NCI-H146 (cell line): ENCODE results near the gene CSF3.
"Not testable (repeated sequence)": the region's sequence is repeated elsewhere in the genome, so short reads cannot be mapped to it uniquely, and the experiment has no call there.

Source experiments
- DNase-seq: peaks from one replicate; lab custom pipeline; 2025; lab: John Stamatoyannopoulos, UW

Gene CSF3

DNA sequence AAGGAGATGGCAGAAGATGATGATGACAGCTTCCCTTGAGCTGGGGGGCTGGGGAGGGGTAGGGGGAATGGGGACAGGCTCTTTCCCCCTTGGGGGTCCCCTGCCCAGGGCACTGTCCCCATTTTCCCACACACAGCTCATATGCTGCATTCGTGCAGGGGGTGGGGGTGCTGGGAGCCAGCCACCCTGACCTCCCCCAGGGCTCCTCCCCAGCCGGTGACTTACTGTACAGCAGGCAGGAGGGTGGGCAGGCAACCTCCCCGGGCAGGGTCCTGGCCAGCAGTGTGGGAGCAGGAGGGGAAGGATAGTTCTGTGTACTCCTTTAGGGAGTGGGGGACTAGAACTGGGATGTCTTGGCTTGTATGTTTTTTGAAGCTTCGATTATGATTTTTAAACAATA, 17.7 kb upstream of the CSF3 start:
- DNase-seq, result no peak

DNA sequence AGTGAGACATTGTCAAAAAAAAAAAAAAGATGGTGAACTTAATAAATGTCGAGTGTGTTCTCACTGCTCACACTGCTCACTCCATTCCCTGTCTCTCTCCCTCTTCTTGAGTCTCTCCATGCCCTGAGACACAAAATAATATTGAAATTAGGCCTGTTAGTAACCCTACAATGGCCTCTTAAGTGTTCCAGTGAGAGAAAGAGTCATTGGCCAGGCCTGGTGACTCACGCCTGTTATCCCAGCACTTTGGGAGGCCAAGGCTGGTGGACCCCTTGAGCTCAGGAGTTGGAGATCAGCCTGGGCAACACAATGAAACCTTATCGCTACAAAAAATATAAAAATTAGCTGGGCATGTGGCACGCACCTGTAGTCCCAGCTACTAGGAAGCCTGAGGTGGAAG, 16.2 kb upstream of the CSF3 start:
- no peak for DNase-seq

DNA sequence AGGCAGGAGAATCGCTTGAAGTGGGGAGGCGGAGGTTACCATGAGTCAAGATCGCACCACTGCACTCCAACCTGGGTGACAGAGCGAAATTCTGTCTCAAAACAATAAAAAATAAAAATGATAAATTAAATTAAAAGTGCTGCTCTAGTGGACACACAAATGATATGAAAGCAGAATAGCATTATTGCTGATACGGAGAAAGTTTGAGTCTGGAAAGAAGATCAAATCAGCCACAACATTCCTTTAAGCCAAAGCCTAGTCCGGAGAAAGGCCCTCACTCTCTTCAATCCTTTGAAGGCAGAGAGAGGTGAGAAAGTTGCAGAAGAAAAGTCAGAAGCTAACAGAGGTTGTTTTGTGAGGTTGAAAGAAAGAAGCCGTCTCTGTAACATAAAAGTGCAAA, 15.1 kb upstream of the CSF3 start:
- DNase-seq, result no peak

DNA sequence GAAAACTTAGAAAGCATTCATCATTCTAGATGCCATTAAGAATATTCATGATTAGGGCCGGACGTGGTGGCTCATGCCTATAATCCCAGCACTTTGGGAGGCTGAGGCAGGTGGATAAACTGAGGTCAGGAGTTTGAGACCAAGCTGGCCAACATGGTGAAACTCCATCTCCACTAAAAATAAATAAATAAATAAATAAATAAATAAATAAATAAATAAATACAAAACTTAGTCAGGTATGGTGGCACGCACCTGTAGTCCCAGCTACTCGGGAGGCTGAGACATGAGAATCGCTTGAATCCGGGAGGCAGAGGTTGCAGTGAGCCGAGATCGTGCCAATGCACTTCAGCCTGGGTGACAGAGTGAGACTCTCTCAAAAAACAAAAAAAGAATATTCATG, 13.9 kb upstream of the CSF3 start:
- DNase-seq, result not testable (repeated sequence)

DNA sequence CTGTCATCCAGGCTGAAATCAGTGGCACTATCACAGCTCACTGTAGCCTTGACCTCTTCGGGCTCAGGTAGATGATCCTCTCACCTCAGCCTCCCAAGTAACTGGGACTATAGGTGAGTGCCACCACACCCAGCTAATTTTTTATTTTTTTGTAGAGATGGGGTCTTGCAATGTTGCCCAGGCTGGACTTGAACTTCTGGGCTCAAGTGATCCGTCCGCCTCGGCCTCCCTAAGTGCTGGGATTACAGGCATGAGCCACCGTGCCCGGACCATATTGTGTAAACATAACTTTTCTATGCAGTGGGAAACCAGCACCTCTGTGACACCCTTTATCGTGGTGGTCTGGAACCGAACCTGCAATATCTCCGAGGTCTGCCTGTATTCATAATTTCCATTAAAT, 11.2 kb upstream of the CSF3 start:
- no peak for DNase-seq

DNA sequence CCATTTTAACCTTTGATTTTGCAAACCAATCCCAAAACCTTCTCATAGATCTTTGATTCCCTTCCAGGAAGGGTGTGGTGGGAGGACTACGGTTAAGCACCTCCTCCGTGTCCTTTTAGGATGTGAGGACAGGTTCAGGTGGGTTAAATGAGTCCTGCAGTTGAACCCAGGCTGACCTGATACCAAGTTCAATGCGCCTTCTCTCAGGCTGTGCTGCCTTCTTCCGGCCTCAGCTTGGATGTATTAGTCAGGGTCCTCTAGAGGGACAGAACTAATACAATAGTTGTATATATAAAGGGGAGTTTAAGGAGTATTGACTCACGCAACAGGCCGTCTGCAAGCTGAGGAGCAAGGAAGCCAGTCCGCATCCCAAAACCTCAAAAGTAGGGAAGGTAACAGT, 10.5 kb upstream of the CSF3 start:
- no peak for DNase-seq

DNA sequence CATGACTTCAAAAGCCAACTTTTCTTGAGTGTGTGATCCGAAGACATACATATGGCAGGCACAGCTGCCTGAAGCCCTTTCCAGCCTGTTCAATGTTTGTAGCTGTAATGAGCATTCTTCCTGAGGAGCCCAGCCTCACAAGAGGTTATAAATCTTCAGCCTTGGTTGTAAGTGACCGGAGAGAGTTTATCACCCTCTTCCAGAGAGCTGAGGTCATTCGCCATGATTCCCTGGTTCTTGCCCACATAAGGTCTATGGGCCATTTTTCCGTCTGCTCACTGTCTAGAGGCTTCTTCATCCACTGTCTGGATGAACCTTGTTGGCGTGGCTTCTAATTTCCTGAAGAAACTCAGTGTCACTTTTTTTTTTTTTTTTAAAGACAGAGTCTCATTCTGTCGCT, 9.7 kb upstream of the CSF3 start:
- no peak for DNase-seq

DNA sequence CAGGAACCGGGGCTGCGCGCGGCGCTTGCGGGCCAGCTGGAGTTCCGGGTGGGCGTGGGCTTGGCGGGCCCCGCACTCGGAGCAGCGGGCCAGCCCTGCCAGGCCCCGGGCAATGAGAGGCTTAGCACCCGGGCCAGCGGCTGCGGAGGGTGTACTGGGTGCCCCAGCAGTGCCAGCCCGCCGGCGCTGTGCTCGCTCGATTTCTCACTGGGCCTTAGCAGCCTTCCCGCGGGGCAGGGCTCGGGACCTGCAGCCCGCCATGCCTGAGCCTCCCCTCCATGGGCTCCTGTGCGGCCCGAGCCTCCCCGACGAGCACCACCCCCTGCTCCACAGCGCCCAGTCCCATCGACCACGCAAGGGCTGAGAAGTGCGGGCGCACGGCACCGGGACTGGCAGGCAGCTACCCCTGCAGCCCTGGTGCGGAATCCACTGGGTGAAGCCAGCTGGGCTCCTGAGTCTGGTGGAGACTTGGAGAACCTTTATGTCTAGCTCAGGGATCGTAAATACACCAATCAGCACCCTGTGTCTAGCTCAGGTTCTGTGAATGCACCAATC, 4.2 kb upstream of the CSF3 start:
- DNase-seq, result peak; percentile 9

DNA sequence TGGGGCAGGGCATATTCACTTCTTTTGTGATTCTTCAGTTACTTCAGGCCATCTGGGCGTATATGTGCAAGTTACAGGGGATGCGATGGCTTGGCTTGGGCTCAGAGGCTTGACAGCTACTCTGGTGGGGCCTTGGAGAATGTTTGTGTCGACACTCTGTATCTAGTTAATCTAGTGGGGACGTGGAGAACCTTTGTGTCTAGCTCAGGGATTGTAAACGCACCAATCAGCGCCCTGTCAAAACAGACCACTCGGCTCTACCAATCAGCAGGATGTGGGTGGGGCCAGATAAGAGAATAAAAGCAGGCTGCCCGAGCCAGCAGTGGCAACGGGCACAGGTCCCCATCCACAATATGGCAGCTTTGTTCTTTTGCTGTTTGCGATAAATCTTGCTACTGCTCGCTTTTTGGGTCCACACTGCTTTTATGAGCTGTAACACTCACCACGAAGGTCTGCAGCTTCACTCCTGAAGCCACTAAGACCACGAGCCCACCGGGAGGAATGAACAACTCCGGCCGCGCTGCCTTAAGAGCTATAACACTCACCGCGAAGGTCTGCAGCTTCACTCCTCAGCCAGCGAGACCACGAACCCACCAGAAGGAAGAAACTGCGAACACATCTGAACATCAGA, 3.1 kb upstream of the CSF3 start:
- not testable (repeated sequence) for DNase-seq

DNA sequence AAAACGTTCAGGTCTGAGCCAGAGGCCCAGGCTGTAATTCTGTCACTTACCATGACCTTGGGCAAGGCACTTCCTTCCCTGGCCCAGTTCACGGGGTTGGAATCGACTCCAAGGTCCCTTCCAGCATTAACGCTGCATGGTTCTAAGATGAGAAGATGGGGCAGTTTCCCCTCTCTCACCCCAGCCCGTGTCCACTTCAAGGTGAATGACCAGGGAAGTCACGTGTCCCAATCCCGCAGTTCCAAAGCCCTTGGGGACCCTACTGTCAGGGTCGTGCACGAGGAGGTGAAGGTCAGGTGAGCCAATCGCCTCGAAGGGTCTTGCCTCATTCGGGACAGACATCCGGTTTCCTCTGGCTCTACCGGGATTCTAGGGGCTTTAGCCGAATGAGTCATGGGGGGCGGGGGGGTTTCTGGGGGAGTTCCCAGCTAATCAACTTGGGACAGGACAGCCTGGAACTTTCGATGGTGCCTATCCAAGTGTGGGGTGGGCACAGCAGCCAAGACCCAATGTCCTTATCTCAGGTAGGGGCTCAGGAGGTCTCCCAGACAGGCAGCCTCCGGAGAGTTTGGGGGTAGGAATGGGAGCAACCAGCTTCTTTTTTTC, 762 bp upstream of the CSF3 start:
- no peak for DNase-seq

DNA sequence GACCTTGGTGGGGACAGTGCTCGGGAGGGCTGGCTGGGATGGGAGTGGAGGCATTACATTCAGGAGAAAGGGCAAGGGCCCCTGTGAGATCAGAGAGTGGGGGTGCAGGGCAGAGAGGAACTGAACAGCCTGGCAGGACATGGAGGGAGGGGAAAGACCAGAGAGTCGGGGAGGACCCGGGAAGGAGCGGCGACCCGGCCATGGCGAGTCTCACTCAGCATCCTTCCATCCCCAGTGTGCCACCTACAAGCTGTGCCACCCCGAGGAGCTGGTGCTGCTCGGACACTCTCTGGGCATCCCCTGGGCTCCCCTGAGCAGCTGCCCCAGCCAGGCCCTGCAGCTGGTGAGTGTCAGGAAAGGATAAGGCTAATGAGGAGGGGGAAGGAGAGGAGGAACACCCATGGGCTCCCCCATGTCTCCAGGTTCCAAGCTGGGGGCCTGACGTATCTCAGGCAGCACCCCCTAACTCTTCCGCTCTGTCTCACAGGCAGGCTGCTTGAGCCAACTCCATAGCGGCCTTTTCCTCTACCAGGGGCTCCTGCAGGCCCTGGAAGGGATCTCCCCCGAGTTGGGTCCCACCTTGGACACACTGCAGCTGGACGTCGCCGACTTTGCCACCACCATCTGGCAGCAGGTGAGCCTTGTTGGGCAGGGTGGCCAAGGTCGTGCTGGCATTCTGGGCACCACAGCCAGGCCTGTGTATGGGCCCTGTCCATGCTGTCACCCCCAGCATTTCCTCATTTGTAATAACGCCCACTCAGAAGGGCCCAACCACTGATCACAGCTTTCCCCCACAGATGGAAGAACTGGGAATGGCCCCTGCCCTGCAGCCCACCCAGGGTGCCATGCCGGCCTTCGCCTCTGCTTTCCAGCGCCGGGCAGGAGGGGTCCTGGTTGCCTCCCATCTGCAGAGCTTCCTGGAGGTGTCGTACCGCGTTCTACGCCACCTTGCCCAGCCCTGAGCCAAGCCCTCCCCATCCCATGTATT, 1.1 kb downstream of the CSF3 start:
- DNase-seq, result no peak

DNA sequence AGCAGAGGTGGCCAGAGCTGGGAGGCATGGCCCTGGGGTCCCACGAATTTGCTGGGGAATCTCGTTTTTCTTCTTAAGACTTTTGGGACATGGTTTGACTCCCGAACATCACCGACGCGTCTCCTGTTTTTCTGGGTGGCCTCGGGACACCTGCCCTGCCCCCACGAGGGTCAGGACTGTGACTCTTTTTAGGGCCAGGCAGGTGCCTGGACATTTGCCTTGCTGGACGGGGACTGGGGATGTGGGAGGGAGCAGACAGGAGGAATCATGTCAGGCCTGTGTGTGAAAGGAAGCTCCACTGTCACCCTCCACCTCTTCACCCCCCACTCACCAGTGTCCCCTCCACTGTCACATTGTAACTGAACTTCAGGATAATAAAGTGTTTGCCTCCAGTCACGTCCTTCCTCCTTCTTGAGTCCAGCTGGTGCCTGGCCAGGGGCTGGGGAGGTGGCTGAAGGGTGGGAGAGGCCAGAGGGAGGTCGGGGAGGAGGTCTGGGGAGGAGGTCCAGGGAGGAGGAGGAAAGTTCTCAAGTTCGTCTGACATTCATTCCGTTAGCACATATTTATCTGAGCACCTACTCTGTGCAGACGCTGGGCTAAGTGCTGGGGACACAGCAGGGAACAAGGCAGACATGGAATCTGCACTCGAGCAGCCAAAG, 2.3 kb downstream of the CSF3 start:
- DNase-seq, result no peak

DNA sequence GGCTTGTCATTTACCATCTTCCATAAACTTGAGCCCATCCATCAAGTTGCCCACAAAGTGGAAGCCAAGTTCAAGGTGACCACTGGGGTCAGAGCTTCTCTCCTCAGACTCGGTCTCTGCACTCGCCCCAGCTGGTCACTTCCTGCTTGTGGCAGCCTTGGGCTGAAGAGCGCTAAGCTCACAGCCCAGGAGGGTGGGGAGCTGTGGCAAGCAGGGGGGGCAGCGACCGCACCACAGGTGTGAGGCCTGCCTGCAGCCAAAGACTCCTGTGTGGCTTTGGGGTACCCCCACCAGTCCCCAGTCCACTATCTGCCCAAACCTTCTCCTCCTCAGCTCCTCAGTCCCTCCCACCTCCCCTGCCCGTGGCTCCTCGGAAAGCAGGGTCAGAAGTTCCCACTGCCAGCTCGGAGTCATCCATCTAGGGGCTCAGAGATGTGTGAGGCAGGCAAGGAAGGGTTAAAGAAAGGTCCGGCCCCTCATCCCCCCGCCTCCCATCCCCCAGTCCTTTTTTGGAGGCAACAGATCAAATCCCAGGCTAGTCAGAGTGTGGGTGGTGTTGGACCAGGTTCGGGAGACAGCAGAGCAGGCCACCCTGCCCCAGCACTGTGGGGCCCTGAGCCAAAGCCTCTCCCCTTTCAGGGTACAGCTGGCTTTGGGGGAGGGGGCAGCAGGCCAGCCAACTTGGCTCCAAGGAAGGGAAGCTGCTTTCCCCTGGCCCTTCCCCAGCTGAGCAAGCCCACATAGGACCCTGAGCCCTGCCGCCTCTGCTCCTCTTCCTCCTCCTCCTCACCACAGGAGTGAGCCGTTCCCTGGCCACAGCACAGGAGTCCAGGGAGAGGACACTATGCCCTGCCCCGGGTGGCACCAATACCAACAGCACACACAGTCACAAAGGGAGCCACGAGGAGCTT, 3.2 kb downstream of the CSF3 start:
- DNase-seq, result no peak

DNA sequence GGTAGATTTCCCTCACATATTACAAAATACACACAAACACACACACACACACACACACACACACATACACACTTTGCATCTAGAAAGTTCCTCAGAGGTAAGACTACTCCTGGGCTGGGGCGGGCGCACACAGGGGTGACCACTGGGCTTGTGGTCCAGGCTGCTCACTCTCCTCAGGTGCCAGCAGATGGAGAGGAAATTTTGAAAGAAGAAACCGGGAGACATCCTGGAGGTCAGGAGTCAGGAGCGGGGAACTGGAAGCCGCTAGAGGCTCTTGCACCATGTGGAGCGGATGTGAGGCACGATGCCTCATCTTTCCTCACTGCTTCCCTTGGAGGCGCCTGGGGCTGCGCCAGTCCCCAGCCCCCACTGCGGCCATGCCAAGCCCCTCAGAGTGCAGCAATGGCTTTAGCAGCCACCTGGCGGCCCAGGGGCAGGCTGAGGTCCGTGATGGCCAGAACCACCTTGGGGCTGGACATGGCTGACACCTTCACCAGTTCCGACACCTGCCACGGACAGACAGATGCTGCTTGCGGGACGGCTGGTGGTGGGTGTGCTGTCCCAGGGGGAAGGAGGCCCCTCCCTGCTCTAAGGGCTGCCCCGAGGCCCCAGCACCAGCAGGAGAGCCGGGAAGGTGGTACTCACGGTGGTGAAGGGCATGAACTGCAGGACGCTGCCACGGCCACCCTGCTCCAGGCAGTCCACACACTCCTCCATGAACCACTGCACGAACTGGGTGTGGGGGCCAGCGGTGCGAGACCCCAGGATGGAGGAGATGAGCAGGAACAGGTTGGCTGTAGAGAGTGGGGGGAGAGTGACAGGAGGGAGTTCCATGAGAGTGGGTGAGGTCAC, 4.1 kb downstream of the CSF3 start:
- no peak for DNase-seq

DNA sequence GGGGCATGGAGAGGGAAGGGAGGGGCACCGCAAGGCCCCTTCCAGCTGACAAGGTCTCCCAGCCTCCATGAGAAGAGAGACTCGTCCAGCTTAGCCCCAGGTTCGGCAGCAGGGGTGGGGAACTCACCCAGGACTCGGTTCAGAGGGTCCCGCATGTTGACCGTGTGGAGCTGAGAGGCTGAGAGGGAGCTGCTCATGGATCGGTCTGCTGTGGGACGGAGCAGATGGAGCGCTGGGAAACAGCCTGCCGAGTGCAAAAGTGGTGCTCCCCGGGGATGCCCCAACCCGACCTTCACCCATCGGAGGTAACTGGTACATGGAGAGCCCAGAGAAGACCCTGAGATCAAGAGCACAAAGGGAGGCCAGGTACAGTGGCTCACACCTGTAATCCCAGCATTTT, 4.9 kb downstream of the CSF3 start:
- DNase-seq, result no peak

DNA sequence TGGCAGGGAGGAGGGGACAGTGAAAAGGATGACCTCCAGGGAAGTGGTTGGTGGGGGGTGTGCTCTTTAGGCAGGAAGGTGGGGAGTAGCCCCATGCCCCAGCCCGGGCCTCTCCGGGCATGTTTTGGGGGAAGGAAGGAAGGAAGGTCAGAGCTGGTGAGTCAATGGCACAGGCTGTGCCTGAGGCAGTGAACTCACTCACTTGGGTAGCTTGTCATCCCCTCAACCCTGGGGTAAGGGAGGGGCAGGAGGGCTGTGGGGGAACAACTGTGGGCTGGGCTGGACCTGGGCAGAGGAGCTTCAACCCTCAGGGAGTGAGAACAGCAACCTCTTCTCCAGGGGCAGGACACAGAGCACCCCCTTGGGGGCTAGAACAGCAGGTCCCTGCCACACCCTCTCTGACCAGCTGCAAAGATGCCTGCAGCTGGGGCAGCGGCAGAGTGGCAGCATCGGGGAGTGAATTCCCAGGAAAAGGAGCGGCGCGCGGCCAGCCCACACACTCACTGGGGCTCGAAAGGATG, 6.3 kb downstream of the CSF3 start:
- no peak for DNase-seq

DNA sequence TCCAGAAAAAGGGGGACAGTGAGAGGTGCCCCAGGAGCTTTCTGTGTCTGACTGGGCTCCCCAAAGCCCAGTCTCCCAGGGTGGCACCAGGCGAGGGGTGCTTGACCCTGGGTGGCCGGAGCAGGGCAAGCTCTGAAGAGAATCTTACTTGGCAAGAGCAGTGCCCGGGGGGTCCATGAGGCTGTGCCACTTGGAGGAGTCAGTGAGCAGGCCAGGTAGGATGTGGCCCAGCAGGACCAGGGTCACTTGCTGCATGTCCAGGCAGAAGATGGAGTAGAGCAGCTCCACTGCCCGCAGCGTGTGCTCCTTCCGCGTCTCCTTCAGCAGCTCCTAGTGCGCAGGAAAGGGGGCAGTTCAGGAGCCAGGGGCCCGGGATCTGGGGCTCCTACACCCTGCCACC, 7.3 kb downstream of the CSF3 start:
- no peak for DNase-seq

DNA sequence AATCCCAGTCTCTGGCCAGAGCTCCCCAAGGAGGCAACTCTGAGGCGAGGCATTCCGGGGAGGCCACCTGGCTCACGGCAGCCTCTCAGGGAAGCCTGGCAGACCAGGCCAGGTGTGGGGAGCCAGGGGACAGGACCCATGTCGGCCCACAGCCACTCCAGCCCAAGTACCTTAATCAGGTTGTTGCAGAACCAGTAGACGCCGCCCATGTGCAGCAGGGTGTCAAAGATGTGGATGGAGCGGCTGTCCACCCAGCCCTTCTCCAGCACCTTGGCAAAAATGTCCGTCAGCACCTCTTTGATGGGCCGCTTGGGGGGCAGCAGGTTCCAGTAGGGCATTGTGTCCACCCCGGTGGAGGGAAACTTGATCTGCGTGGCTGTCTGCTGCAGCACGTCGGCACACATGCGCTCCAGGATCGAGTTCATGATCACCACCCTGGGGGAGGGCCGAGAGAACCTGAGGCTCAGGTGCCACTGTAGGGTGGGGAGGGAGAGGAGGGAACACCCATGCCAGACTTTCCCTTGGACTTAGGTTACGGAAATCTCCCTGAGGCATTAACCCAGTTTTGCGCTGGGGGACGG, 7.8 kb downstream of the CSF3 start:
- DNase-seq, result no peak

DNA sequence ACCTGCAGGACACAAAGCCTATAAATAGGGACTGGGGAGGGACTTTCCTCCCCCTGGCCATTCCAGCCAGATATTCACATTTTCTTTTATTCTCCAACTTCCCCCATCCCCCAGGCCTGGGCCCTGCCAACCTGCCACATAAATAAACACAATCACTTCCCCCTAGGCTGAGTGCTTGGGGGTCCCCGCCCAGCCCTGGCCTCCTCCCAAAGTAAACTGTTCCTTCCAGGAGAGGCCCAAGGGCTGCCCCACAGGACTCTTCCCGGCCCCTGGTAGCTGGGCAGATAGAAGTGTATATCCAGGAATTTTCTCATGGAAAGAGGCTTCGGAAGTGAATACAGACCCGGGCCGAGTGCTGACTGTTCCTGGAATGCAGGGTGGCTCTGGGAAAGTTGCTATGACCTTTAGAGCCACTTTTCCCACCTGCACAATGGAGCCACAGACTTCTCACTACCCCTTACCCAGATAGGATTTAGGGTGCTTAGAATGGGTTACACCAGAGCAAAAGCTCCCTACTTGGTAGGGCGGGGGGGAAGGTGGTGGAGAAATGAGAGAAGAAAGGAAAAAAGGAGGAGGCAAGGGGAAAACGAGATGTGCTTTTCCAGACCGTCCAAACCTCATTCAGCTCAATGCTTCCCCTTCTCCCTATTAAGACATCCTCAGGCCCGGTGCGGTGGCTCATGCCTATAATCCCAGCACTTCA, 8.5 kb downstream of the CSF3 start:
- no peak for DNase-seq
